Choroid plexus epithelial cell (primary cell): ENCODE results near the gene SETX.

Experiments used
- DNase-seq: peaks from one replicate; pipeline ENCODE4 v3.0.0-alpha.2; 2010; ENCODE audit warnings: low read depth
- H3K4me3 ChIP-seq: 2 replicates; pipeline ENCODE4 v1.5.1; 2011; ENCODE audit warnings: low read depth, mild to moderate bottlenecking, control low read depth, low read length, moderate library complexity
- TF ChIP-seq, protein P1 (sequence below): conservative IDR thresholded peaks from 2 replicates; pipeline ENCODE4 v1.5.1; 2011; ENCODE audit warnings: low read depth, mild to moderate bottlenecking, control low read depth, inconsistent platforms, low read length, moderate library complexity

Gene SETX

DNA sequence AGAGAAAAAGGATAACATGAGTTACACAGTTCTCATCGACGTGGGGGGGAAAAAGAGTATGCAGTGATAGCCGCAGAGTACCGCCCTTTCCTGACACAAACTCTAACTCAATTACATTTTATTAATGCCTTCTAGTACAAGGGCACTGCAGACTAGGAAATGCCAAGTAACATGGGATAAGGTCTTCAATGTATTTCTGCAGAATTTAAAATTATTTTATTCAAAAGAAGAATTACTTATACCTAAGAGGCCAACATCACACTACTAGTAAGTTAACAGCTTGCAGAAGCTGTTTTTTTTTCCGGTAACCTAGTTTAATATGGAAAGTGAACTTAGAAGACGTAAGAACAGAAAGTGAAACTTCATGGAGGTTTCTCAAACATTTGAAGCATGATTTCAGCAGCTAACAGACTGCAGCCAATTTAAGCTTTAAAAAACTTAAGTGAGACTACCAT, 3.9 kb downstream of the SETX start:
- H3K4me3 ChIP-seq: peak overlapping the region; percentile 17
- TF ChIP-seq, protein P1, sequence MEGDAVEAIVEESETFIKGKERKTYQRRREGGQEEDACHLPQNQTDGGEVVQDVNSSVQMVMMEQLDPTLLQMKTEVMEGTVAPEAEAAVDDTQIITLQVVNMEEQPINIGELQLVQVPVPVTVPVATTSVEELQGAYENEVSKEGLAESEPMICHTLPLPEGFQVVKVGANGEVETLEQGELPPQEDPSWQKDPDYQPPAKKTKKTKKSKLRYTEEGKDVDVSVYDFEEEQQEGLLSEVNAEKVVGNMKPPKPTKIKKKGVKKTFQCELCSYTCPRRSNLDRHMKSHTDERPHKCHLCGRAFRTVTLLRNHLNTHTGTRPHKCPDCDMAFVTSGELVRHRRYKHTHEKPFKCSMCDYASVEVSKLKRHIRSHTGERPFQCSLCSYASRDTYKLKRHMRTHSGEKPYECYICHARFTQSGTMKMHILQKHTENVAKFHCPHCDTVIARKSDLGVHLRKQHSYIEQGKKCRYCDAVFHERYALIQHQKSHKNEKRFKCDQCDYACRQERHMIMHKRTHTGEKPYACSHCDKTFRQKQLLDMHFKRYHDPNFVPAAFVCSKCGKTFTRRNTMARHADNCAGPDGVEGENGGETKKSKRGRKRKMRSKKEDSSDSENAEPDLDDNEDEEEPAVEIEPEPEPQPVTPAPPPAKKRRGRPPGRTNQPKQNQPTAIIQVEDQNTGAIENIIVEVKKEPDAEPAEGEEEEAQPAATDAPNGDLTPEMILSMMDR: no peak
- DNase-seq: peak; percentile 56

DNA sequence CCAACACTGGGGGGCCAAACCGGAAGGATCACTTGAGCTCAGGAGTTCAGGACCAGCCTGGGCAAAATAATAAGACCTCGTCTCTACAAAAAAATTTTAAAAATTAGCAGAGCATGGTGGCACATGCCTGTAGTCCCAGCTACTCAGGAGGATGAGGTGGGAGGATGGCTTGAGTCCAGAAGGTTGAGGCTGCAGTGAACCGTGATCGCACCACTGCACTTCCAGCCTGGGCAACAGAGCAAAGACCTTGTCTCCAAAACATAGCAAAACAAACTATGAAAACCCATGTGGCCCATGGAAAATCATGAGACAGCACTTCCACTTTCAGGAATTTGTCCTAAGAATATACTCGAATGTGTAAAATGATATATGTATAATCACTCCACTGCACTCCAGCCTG, 6.1 kb downstream of the SETX start:
- no peak overlapping the region for H3K4me3 ChIP-seq
- TF ChIP-seq, protein P1: no peak
- no peak for DNase-seq

DNA sequence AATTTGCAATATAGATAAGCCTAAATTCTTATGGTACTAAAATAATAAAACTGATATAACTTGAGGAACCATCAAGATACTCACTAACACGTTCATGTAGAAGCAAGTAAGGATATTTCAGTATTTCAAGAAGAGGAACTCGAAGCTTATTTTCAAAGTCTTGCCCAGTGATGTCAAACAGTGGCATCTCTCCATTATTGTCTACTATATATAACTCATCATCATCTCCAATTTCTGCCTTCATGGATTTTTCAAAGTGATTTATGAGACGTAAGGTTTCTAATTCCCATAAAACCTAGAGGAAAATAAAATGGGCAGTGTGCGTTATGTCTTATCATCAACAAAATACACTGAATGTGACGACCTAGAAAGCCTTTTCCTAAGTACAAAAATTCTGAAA, 8.6 kb downstream of the SETX start:
- no peak for DNase-seq
- TF ChIP-seq, protein P1: no peak
- no peak overlapping the region for H3K4me3 ChIP-seq

DNA sequence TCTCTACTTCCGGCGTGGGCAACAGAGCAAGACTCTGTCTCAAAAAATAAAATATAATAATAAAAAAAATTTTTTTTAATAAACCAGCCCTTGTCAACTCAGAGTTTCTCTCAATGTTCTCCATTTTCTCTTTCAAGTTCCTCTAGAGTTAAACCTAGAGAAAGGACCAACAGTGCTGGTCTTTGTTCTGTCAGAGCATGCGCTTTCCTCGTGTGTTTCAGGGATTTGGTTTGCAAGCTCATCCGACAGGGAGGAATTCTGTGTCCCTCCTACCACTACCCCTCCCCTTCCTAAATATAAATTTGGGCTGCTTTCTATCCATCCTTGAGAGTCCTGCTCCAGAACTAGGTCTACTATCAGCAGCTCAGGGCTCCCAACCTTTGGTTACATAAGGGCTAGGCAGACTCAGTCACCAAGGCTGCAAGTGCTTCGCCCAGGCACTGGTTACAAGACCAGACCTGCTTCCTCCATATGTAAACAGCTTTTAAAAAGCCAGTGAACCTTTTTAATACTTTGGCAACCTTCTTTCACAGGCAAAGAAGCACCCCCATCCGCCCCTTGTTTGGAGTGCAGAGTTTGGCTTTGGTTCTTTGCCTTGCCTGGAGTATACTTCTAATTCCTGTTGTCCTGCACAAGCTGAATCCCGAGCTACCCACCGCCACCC, 13.5 kb downstream of the SETX start:
- H3K4me3 ChIP-seq: no peak overlapping the region
- no peak for DNase-seq
- TF ChIP-seq, protein P1: no peak

DNA sequence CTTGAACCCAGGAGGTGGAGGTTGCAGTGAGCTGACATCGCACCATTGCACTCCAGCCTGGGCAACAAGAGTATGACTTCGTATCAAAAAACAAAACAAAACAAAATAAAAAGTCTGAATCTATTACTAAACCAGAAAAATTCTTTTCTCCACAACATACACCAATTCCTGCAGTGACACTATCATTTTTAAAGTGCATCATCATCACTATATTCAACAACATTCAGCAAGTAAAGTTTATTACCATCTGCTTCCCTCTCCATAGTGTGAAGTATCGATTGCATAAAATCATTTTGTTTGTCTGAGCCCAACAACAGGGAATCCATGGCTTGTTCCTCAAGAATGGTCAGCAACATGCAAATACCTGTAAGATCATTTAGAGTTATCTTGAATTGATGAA, 20.4 kb downstream of the SETX start:
- H3K4me3 ChIP-seq: no peak overlapping the region
- DNase-seq: no peak
- TF ChIP-seq, protein P1: no peak

DNA sequence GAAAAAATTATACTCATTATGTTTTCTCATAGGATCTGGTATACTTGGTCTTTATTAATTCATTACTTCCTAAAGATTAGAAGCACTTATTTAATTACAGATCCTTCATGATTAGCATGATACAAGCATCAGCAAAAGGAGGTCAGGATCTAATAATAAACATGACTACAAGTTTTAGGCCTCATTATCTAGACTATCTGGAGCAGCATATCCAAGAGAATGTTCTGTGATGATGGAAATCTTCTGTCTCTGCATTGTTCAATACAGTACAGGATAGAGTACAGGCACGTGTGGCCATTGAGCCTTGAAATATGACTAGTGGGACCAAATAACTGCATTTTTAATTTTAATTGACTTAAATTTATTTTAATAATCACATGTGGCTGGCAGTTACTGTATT, 21.2 kb downstream of the SETX start:
- TF ChIP-seq, protein P1: no peak
- no peak overlapping the region for H3K4me3 ChIP-seq
- no peak for DNase-seq

DNA sequence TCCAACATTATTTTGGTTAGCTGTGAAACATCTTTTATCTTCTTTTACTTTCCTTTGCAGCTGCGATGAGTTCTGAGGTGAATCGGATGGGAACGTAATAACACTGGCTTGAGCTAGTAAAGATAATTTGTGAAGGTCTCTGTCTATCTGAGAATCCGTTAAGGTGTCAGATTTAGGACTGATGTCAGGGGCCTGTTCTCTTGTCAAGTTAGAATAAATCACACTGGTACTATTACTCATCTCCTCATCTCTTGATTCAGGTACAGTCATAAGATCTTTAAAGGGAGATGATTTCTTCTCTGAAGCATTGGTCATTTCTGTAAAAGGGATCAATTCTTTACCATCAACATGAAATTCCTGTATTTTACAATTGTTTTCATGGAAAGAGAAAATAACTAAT, 26.2 kb downstream of the SETX start:
- TF ChIP-seq, protein P1: no peak

More for the DNA sequence above, 26.2 kb downstream of the SETX start:
- H3K4me3 ChIP-seq: no peak overlapping the region
- no peak for DNase-seq
